Activated effector memory CD4-positive, alpha-beta T cell treated with anti-CD3 and anti-CD28 coated beads, Interleukin-2, amount 50 U/mL, for 16 hours (primary cell): ENCODE results near the gene PPIH.
A peak's percentile ranks its signal among the peaks of the same experiment; 100 is the strongest.
"Not testable (repeated sequence)": the region's sequence is repeated elsewhere in the genome, so short reads cannot be mapped to it uniquely, and the experiment has no call there.

ENCODE experiments used
- DNase-seq: peaks from one replicate; pipeline ENCODE4 v3.0.0-alpha.2; 2020

Gene PPIH

DNA sequence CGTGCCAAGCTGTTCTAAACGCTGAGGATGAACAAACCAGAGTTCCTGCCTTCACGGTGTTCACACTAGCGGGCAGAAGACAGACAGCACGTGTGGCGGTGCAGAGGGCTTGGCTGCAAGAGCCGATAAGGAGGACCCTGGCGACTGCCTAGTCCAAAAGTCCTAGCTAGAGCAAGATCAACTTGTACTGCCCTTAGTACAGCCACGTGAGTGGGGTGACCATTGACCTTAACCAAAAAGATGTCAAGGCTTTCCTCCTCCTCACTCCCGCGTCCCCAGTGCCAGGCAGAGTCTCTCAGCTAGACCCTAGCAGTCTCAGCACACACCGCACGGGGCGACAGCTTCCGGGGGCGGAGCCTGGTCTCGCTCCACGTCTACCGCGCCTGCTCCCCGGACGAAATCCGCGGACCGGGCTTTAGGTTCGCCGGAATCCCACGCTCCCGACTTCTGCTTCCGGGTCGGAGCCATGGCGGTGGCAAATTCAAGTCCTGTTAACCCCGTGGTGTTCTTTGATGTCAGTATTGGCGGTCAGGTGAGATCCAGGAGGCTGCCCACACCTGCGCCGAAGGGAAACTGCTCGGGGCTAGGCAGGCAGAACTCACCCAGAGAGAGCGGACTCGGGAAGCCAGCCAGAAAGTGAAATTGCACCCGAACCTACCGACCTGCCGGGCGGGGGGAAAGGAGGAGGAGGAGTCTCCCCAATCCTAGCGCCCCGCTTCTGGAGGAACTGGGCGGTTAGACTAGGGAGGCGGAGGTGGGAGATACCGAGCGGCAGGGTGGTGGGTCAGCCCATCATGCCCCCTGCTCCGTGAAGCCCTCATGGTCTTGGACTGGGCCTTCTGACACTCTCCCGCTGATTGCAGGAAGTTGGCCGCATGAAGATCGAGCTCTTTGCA, at the start of gene PPIH:
Gene PPIH, plus strand, starts transcription at position 443 of the 896 bp plus-strand sequence. Its CDS starts 24 bp downstream, at position 467.
- peak; percentile 98 for DNase-seq

DNA sequence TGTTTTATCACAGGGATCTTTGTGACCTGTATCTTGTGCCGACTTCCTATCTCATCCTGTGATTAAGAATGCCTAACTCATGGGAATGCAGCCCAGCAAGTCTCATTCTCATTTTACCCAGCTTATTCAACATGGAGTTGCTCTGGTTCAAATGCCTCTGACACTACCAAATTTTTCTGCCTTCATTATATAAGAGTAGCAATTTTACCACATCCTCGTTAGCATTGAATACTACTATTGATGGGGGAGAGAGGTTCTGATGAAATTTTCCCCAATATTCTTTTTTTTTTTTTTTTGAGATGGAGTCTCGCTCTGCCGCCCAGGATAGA, 44.5 kb upstream of the PPIH start:
- no peak for DNase-seq

DNA sequence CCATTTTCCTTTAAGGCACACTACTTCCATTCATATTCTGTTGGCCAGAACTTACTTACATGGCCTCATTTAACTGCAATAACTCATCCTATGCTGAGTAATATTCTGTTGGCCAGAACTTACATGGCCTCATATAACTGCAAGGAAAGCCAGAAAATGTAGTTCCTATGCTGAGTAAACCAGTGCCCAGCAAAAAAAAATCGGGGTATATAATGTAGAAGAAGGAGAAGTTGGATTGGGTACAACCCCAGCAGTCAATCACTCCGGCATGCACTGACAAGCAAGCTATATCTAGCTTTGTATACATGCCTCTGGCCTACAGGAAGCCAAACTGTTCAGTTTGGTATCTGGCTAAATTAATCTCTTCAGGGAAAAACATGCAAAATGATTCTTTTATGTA, 39.4 kb upstream of the PPIH start:
- no peak for DNase-seq

DNA sequence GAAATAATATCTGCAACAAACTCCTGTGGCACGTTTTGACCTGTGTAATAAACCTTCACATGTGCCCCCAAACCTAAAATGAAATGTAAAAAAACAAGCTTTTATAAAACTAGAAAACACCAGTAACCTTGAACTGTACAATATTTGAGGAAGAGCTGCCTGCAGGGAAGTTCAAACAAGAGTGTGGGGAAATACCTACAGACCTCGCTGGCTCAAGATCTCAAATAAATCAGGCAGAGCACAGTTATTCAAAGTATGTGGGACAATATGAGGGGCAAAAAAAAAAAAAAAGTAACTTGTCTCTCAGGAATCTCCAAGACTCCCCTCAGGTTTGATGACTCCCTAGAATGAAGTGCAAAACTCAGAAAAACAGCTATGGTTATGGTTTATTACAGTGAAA, 37.9 kb upstream of the PPIH start:
- DNase-seq, result no peak

DNA sequence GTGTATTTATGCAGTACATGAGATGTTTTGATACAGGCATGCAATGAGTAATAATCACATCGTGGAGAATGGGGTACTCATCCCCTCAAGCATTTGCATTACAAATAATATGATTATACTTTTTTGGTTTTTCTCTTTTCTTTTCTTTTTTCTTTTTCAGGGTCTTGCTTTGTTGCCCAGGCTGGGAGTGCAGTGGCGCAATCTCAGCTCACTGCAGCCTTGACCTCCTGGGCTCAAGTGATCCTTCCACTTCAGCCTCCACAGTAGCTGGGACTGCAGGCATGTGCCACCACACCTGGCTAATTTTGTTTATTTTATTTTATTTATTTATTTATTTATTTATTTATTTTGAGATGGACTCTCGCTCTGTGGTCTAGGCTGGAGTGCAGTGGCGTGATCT, 37.0 kb upstream of the PPIH start:
- not testable (repeated sequence) for DNase-seq

DNA sequence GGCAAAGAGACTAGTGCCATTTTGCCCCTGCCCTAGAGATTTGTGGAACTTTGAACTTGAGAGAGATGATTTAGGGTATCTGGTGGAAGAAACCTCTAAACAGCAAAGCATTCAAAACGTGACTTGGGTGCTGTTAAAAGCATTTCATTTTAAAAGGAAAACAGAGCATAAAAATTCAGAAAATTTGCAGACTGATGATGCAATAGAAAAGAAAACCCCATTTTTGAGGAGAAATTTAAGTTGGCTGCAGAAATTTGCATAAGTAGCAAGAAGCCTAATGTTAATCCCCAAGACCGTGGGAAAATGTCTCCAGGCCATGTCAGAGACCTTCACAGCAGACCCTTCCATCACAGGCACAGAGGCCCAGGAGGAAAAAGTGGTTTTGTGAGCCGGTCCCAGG, 31.0 kb upstream of the PPIH start:
- DNase-seq, result not testable (repeated sequence)

DNA sequence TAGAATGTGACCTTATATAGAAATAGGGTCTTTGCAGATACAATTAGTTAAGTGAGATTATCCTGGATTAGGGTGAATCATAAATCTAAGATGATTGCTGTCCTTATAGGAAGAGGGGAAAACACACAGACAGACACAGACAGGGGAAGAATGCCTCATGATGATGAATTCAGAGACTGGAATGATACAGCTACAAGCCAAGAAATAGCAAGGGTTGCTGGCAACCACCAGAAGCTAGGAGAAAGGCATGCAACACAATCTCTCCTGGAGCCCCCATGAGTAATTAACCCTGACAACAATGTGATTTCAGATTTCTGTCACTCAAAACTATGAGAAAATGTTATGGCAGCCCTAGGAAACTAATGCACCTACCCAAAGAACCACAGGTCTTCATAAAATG, 19.1 kb upstream of the PPIH start:
- no peak for DNase-seq

DNA sequence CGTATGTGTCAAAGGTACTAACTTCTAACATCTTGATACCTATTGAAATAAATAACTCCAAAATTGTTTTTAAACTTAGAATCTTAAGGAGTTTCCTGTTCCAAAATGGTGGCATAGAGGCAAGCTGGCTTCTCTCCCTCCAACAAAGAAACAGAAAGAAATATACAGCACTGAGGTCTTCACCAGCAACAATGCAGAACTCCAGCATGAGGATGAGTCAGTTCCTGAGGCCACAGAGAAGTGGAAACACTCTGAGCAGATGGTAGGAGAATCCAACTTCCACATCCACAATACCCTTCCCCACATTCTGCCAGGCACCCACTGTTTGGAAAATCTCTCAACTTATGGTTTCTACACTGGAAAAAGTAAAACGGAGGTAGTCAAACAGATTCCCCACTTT, 12.2 kb upstream of the PPIH start:
- no peak for DNase-seq

DNA sequence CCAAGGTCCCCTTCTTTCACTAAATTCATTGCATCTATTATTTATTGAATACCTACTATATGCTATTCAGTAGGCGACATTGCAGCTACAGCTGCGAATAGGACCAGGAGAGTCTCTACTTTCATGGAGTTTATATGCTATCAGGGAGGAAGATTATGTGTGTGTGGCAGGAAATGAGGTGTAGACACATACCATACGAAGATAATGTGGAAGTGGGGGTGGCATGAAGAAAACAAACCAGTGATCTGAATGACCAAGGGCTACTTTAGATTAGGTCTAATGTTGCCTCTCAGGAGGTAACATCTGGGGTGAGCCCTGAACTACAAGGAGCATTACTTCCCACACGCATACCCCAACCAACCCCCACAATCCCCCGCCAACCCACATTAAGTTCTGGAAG, 1.0 kb upstream of the PPIH start:
- DNase-seq, result no peak

DNA sequence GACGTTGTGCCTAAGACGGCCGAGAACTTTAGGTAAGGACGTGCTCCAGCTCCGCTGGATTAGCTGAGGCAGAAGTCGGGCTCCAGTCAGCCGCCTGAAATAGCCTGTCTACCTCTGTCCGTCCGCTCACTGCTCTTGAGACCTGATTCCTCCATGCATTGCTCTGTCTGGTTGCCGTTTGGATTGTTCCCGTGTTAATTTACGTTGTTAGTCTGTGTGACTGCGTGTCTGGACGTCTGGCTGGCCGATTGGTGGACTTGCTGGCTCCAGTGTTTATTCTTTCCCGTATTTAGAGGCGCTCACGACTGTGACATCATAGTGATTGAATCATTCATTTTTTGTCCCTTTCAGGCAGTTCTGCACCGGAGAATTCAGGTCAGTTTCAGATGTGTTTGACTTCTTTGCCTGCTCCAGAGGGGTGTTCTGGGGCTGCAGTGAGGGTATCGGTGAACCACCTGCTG, 684 bp downstream of the PPIH start:
- no peak for DNase-seq

DNA sequence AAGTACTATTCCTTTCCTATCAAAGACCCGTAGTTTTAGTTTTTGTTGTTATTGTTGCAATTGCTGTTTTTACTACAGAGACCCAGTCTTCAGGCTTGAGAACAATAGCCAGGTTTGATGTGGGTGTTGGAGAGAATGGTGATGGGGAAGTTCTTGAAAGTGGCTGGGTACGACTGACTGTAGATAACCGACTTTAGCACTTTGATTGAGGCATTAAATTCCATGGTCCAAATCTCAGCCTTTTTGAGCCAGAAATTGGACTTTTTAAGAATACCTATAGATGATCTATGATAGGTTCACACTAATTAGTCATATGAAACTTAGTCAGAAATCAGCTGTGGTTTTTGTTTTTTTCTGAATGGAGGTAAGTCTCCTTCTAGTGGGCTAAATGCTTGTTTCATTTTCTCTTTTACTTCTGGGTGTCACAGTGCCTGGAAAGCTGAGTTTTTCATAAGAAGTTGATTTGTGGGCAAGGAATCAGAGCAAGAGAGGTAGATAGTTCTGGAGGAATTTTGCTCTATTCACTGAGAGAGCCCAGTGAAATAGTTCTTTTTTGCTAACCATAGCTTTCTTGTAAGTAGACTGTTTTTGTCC, 2.8 kb downstream of the PPIH start:
- DNase-seq, result no peak

DNA sequence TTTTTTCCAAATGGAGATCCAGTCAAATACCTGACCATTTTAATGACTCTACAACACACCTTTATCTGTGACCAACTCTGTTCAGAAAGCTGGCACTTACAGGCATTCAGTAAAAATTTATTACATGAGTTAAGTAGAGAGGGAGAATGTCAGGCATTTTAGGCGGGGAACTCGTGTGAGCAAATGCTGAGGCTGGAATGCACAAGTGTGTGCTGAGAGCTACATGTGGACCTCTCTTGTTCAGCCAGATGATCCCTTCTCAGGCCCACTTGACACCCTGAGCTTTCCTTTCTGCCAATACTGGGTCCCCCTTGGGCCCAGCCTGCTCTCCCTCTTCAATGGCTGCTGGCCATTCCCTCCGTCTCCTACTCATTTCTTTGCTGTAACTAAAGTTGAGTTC, 11.7 kb downstream of the PPIH start:
- DNase-seq, result no peak

DNA sequence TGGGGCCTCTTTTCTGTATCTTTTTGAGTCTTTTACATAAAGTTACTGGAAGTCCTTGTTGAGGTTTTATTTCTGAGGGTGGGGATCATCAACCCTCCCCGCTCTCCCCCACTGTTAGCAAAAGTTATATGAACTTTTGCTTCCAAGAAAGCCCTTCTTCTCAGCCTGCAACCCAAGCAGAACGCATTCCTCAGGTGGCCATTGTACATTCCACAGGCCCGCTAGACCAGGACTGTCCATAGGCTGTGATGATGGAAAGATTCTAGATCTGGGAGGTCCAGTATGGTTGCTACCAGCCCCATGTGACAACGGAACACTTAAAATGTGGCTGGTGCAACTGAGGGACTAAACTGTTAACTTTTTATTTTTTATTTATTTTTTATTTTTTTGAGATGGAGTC, 12.2 kb downstream of the PPIH start:
- DNase-seq, result no peak

DNA sequence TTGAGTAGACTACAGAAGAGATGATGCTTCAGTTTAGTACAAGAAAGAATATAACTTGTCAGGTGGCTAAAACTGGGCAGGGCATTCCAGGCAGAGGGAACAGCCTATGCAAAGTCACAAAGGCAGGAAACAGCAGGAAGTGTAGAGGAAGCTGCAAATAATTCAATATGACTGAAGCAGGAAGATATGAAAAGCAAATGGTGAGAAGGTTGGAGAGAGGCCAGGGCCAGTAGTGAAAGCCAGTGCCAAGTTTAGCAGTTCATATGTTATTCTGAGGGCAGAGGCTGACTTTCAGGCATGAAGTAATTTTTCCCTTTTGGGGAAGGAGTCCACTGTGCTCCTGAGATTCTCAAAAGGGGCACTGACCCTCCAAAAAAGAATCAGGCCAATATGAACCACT, 16.0 kb downstream of the PPIH start:
- DNase-seq, result no peak

DNA sequence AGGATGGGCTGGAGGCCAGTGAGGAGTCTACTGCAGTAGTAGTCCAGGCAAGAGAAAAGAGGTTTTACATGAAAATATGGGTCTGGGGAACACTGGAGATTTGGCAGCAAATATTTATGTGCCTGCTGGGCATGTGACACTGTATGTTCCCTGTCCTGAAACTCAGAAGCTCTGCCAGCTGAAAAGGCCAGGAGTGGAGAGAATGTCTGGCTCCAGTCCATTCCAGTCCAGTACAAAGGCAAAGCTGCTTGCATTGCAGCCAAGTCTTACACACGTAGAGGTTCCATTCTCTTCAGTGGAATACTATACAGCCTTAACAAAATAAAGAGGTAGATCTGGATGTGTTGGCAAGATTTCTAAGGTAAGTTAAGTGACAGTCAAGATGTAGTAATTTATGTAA, 16.5 kb downstream of the PPIH start:
- DNase-seq, result no peak

DNA sequence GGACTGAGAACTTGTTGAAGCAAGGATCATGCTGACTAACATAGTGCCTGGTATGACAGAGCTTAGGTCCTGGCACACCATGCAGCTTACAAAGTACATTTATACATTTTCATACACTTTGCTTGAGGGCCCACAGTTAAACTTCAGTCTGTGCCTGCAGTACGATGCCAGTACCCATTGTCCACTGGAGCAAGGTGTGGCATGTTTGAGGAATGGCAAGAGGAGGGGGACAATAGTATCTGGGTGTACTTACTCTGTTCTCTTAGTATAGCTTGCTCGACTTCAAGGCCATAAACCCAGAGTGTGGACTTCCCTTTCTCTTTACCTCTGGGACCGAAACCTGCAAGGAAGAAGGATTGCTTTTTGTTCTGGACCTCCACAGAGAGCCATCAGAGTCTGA, 17.2 kb downstream of the PPIH start:
- no peak for DNase-seq

DNA sequence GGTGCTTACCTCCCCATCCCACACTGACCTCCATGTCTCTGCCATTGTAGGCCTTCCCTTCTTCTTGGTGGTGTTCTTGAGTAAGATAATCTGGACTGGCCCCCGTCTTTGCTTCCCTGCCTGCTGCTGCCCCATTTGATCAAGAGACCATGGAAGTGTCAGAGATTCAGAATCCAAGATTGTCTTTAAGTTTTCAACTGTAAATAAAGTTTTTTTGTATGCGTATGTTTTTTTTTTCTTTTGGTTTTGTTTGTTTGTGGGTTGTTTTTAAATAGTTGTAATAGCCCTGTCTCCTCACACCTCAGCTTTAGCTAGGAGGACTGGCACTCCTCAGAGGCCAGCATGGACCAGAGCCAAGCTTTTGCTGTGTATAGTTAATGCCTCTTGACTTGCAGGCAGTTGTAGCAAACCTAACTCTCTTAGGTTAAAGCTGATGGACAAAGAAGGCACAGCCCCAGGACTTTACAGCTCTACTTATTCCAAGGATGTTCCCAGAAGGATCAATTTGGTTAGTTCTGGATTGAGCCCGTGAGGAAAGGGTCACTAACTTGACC, 18.4 kb downstream of the PPIH start:
- no peak for DNase-seq

DNA sequence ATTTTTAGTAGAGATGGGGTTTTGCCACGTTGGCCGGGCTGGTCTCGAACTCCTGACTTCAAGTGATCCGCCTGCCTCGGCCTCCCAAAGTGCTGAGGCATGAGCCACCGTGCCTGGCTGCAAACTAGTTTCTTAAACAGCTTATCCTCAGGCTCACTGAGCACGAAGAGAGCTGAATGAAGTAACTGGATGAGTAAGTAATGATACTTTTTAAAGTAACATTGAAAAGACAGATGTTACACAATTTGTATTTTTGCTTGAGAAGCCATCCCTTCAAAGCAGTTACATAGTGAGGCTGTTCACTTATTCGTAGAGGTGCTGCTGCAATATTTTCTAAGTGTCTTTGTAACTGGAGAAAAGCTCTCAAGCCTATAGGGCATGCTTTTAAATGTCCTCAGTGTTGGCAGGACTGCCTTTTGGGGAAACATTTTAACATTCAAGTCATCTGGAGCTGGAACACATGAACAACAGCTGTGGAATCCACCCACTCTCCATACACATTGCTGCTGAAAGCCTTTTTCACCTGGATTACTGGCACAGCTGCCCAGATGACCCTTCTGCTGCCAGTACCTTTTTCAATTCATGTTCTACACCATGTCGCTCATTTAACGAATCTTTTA, 21.3 kb downstream of the PPIH start:
- no peak for DNase-seq

DNA sequence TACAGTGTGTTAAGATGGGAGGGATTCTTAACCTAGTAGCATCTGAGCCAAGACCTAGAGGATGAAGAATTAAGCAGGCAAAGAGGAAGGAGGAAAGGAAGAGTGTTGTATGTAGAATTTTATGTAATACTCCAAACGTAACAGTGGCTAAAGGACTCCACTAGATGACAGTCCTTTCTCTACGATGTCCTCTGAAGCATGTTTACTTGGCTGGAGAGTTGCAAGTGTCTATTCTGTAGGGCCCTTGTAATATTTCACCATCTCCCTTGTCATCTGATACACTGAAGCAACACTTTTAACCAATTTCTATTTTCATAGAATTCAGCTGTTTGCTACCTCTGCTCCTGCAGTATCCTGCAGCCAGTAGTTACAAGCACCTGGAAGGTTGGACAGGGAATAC, 21.8 kb downstream of the PPIH start:
- DNase-seq, result no peak

DNA sequence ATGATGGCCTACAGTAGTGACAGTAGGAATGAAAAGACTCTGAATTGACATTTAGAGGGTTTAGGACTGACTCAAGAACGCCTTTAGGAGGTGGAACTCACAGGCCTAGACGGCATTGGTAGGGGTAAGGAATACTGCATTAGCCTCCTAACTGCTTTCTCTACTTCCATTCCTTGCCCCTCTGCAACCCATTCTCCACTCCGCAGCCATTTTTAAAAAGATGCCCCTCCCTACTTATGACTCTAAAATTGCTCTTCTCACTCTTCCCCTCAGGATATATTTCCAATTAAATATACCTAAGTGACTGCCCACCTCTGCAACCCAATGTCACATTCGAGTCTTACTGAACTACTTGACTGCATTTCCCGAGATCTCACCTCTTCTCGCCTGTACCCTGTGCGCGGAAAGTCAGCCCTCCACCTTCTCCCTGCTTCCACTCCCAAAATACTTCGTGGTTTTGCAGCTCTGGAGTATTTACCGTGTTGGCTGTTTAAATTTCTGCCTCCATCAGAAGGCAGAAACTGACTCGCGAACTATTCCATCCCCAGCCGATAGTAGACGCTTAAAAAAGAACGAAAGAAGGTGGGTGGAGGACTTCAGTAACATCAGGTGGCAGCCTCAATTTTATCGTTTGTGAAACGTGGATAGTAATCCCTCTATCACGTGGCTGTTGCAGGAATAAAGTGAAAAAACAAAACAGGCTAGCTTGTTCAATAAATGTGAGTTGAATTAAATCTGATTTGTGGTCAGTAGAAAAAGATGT, 22.9 kb downstream of the PPIH start:
- DNase-seq, result no peak

DNA sequence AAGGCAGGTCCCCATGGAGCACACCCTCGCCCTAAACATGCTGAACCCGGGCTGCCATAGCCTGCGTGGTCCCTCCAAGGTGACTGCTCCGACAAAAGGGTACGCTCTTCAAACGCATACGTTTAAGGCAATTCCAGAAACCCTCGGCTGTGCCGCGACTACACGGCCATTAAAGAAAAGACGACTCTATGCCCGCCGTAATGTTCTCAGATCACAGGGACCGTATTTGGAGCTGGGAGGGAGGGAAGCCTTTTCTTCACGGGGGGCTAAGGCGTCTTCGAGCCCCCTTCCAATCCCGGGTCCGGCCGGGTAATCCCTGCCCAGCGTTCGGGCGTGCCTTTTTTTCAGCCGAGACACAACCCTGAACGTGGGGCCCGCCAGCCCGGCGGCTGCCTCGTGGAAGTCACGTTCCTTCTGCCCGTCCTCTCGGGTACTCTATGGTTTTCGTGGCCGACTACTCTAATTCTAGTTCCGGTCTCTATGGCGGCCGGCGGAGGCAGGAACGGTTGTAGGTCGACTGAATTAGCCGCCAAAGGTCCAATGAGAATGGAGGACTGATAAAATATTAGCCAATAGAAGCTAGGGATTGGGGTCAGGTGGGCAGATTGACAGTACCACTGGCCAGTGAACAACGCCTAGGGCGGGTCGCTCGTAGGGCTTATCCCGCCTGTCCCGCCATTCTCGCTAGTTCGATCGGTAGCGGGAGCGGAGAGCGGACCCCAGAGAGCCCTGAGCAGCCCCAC, 23.7 kb downstream of the PPIH start, which contains the start of gene YBX1:
Gene YBX1, plus strand, starts transcription at position 678 of the 743 bp plus-strand sequence. CDS start 148 bp downstream, outside the sequence.
- DNase-seq, result peak; percentile 97

DNA sequence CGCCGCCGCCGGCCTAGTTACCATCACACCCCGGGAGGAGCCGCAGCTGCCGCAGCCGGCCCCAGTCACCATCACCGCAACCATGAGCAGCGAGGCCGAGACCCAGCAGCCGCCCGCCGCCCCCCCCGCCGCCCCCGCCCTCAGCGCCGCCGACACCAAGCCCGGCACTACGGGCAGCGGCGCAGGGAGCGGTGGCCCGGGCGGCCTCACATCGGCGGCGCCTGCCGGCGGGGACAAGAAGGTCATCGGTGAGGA, 24.2 kb downstream of the PPIH start:
- not testable (repeated sequence) for DNase-seq
